Astrocyte of the cerebellum (primary cell): Measurements from ENCODE around the gene MGLL.
A peak's percentile ranks its signal among the peaks of the same experiment; 100 is the strongest.

ENCODE experiments used
- DNase-seq: peaks from one replicate; pipeline ENCODE4 v3.0.0-alpha.2; 2011; ENCODE audit warnings: low read depth
- H3K4me3 ChIP-seq: 2 replicates; pipeline ENCODE4 v1.5.1; 2011; ENCODE audit warnings: mild to moderate bottlenecking, low read depth, low read length, moderate library complexity
- CTCF ChIP-seq: IDR thresholded peaks from 2 replicates; pipeline ENCODE4 v1.5.1; 2012; ENCODE audit warnings: low read length, low read depth, moderate library complexity, mild to moderate bottlenecking; ENCODE audit errors: missing control alignments
- in situ Hi-C: cut with HindIII; loops from 2 replicates; pipeline ENCODE4 v1.10.0; 2017; ENCODE audit warnings: low sequenced_read_pairs

The MGLL gene

GRCh38 chr3:127674790-127675189 is 147.5 kb downstream of the MGLL start:
- DNase-seq, result no peak
- no peak overlapping the region for H3K4me3 ChIP-seq
- in situ Hi-C loops, result no loop called here
- no peak for TF ChIP-seq CTCF

- in situ Hi-C loops, result no loop called here
- peak overlapping the region; percentile 62 for H3K4me3 ChIP-seq
- DNase-seq, result no peak
- TF ChIP-seq CTCF, result no peak
Measured at GRCh38 chr3:127674101-127674721, 148.1 kb downstream of the MGLL start.

GRCh38 chr3:127673191-127674100 is 148.9 kb downstream of the MGLL start:
- TF ChIP-seq CTCF, result no peak
- peak overlapping the region; percentile 62 for H3K4me3 ChIP-seq
- no peak for DNase-seq
- in situ Hi-C loops, result no loop called here

- in situ Hi-C loops, result no loop called here
- peak within 1 kb of the TSS; percentile 62 for H3K4me3 ChIP-seq
- no peak for TF ChIP-seq CTCF
- DNase-seq, result no peak
Measured at GRCh38 chr3:127672429-127673190, 149.7 kb downstream of the MGLL start, which contains the start of gene ABTB1. Gene ABTB1, plus strand, starts transcription at chr3:127672952. Its CDS starts 74 bp downstream, at chr3:127673026.

GRCh38 chr3:127671523-127672428 is 150.5 kb downstream of the MGLL start:
- TF ChIP-seq CTCF, result no peak
- DNase-seq, result no peak
- in situ Hi-C loops, result no loop called here
- H3K4me3 ChIP-seq, result peak overlapping the region; percentile 62
